HG03575 (cell line): ENCODE results near the gene KMT5C.

Experiments
- ATAC-seq: cut with Tn5 transposase; IDR thresholded peaks from one replicate; pipeline ENCODE4 v1.9.1; 2021; ENCODE audit not compliant: unreplicated experiment, insufficient number of reproducible peaks, low FRiP score; ENCODE audit errors: extremely low read depth

KMT5C gene

GRCh38 chr19:55362174-55362989 lies 22.7 kb downstream of the KMT5C start:
- no peak for ATAC-seq

GRCh38 chr19:55362990-55363716 lies 23.5 kb downstream of the KMT5C start, which contains the start of gene GARIN5B:
TSS of gene GARIN5B (minus strand) at chr19:55363260. CDS start at chr19:55363066, 194 bp downstream.
- ATAC-seq: no peak

- no peak for ATAC-seq
Observed at GRCh38 chr19:55365245-55365644, 25.6 kb downstream of the KMT5C start.

- no peak for ATAC-seq
Observed at GRCh38 chr19:55365964-55366363, 26.3 kb downstream of the KMT5C start.

GRCh38 chr19:55366790-55367189 lies 27.1 kb downstream of the KMT5C start:
- no peak for ATAC-seq

- no peak for ATAC-seq
Observed at GRCh38 chr19:55368106-55368505, 28.4 kb downstream of the KMT5C start.

- no peak for ATAC-seq
Observed at GRCh38 chr19:55368701-55369563, 29.3 kb downstream of the KMT5C start.

- ATAC-seq: no peak
Observed at GRCh38 chr19:55369653-55370304, 30.1 kb downstream of the KMT5C start.

GRCh38 chr19:55370305-55370988 lies 30.8 kb downstream of the KMT5C start, which contains the start of gene IL11:
TSS of gene IL11 (minus strand) at chr19:55370463. CDS start at chr19:55370310, 153 bp downstream.
- no peak for ATAC-seq

- ATAC-seq: no peak
Observed at GRCh38 chr19:55372316-55373081, 32.8 kb downstream of the KMT5C start.

- ATAC-seq: no peak
Observed at GRCh38 chr19:55373306-55373992, 33.8 kb downstream of the KMT5C start.

- no peak for ATAC-seq
Observed at GRCh38 chr19:55373993-55374757, 34.5 kb downstream of the KMT5C start.

- ATAC-seq: no peak
Observed at GRCh38 chr19:55376241-55376933, 36.7 kb downstream of the KMT5C start, which contains the start of gene TMEM190. TSS of gene TMEM190 (plus strand) at chr19:55376826. CDS start at chr19:55376854, 28 bp downstream.

- ATAC-seq: no peak
Observed at GRCh38 chr19:55377356-55378131, 37.9 kb downstream of the KMT5C start.

GRCh38 chr19:55379174-55379573 lies 39.5 kb downstream of the KMT5C start:
- no peak for ATAC-seq
